ENCODE results near the gene NFX1.

GRCh38 chr9:33415501-33416038, 125.3 kb downstream of the NFX1 start:
- TF ChIP-seq CTCF (IDR thresholded peaks at IDR 0.05; ENCODE audit: low read depth, low read length, missing input control) (peak; percentile 75), YY1 (IDR thresholded peaks at IDR 0.05) (peak; percentile 87), TAF1 (conservative IDR thresholded peaks at IDR 0.05) (no peak)

Data from liver (tissue), 3 donors.